NCI-H446 treated with DMSO at 0.1 percent for 48 hours (cell line): ENCODE data around the gene FGF12.

Source experiments
- DNase-seq: peaks from one replicate; lab custom pipeline; 2025; lab: John Stamatoyannopoulos, UW

Gene FGF12

GRCh38 chr3:192186498-192186897 lies 540.8 kb downstream of the FGF12 start:
- DNase-seq = no peak

- DNase-seq = no peak
Measured at GRCh38 chr3:192186045-192186444, 541.3 kb downstream of the FGF12 start.

GRCh38 chr3:192183109-192183508 lies 544.2 kb downstream of the FGF12 start:
- no peak for DNase-seq

GRCh38 chr3:192181151-192181550 lies 546.2 kb downstream of the FGF12 start:
- DNase-seq = no peak

- DNase-seq = no peak
Measured at GRCh38 chr3:192177383-192177782, 550.0 kb downstream of the FGF12 start.

- no peak for DNase-seq
Measured at GRCh38 chr3:192174283-192174682, 553.1 kb downstream of the FGF12 start.

- no peak for DNase-seq
Measured at GRCh38 chr3:192171213-192171612, 556.1 kb downstream of the FGF12 start.

GRCh38 chr3:192170659-192171058 lies 556.7 kb downstream of the FGF12 start:
- DNase-seq = no peak

GRCh38 chr3:192170031-192170430 lies 557.3 kb downstream of the FGF12 start:
- DNase-seq = no peak

- DNase-seq = no peak
Measured at GRCh38 chr3:192169332-192169915, 557.9 kb downstream of the FGF12 start.

GRCh38 chr3:192168202-192168601 lies 559.1 kb downstream of the FGF12 start:
- DNase-seq = no peak

GRCh38 chr3:192165552-192165951 lies 561.8 kb downstream of the FGF12 start:
- DNase-seq = no peak

- no peak for DNase-seq
Measured at GRCh38 chr3:192161661-192162060, 565.7 kb downstream of the FGF12 start.

- DNase-seq = no peak
Measured at GRCh38 chr3:192156382-192156781, 571.0 kb downstream of the FGF12 start.

GRCh38 chr3:192155194-192155593 lies 572.1 kb downstream of the FGF12 start:
- DNase-seq = no peak

- no peak for DNase-seq
Measured at GRCh38 chr3:192133271-192133670, 594.1 kb downstream of the FGF12 start.

- peak; percentile 40 for DNase-seq
Measured at GRCh38 chr3:192130534-192131132, 596.7 kb downstream of the FGF12 start.

- no peak for DNase-seq
Measured at GRCh38 chr3:192129586-192129985, 597.8 kb downstream of the FGF12 start.

- no peak for DNase-seq
Measured at GRCh38 chr3:192128922-192129321, 598.4 kb downstream of the FGF12 start.

GRCh38 chr3:192128060-192128459 lies 599.3 kb downstream of the FGF12 start:
- no peak for DNase-seq

GRCh38 chr3:192122832-192123594 lies 604.3 kb downstream of the FGF12 start:
- DNase-seq = no peak

GRCh38 chr3:192121923-192122322 lies 605.4 kb downstream of the FGF12 start:
- no peak for DNase-seq

GRCh38 chr3:192108820-192109219 lies 618.5 kb downstream of the FGF12 start:
- no peak for DNase-seq
